ENCODE results near the gene KDM1A.

DNA sequence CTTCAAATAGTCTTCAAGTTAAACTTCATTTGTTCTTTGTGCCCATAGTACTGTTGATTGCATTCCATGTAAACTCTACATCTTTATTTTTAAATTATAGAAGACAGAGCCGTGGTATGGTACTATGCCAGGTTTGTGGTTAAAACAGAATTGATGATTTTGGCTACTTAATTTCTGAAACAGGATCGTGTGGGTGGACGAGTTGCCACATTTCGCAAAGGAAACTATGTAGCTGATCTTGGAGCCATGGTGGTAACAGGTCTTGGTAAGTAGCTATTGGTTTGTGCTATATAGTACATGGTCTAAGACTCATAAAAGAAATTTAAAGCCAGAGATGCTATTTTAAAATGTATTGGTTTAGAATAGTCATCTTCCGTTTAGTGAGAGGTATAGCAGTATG lies 38.0 kb downstream of the KDM1A start:
- TF ChIP-seq, protein P1, sequence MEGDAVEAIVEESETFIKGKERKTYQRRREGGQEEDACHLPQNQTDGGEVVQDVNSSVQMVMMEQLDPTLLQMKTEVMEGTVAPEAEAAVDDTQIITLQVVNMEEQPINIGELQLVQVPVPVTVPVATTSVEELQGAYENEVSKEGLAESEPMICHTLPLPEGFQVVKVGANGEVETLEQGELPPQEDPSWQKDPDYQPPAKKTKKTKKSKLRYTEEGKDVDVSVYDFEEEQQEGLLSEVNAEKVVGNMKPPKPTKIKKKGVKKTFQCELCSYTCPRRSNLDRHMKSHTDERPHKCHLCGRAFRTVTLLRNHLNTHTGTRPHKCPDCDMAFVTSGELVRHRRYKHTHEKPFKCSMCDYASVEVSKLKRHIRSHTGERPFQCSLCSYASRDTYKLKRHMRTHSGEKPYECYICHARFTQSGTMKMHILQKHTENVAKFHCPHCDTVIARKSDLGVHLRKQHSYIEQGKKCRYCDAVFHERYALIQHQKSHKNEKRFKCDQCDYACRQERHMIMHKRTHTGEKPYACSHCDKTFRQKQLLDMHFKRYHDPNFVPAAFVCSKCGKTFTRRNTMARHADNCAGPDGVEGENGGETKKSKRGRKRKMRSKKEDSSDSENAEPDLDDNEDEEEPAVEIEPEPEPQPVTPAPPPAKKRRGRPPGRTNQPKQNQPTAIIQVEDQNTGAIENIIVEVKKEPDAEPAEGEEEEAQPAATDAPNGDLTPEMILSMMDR (IDR thresholded peaks at IDR 0.05), result no peak
- no peak for TF ChIP-seq ZFX (IDR thresholded peaks at IDR 0.05; ENCODE audit: borderline replicate concordance)
